Inflammatory macrophage treated with lipopolysaccharide for 4 hours (primary cell): ENCODE data around the gene TMEM184B.
A peak's percentile ranks its signal among the peaks of the same experiment; 100 is the strongest.

ENCODE experiments used
- DNase-seq: peaks from one replicate; pipeline ENCODE4 v3.0.0-alpha.2; 2020

The TMEM184B gene

DNA sequence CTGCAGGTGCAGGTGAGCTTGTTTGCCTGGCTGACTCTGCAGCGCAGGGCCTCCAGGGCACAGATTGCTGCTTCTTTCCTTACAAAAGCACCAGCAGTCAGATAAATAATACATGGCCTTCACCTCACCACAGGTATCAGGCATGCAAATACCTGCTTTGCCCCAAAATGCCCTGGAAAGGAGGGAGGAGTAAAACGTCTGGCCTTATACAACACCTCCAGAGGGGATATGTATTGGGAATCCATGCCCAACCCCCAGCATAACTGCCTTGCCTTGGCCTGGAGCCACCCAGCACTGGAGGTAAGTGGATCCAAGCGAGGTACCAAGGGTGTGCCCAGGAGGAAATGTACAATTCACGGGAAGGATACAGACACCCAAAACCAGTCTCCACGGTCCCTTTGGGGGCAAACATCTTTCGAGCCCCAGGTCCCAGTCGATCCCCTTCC is 860 bp downstream of the TMEM184B start:
- DNase-seq = no peak

DNA sequence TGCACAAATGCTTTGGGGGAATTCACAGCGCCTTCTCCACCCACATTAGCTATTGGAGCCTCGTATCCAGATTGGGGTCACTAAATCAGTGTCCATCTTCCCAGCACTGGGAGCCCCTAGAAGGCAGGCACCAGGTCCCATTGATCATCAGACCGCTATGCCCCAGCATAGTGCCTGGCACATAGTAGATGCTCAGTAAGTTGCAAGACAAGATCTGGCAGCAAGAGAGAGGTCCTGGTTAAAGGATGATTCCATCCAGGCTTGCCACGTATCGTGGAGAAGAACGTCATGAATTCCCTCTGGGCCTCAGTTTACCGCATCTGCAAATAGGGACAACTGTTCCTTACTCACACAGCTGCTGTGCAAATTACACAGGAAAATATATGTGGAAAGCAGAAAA is 1.7 kb downstream of the TMEM184B start:
- no peak for DNase-seq

DNA sequence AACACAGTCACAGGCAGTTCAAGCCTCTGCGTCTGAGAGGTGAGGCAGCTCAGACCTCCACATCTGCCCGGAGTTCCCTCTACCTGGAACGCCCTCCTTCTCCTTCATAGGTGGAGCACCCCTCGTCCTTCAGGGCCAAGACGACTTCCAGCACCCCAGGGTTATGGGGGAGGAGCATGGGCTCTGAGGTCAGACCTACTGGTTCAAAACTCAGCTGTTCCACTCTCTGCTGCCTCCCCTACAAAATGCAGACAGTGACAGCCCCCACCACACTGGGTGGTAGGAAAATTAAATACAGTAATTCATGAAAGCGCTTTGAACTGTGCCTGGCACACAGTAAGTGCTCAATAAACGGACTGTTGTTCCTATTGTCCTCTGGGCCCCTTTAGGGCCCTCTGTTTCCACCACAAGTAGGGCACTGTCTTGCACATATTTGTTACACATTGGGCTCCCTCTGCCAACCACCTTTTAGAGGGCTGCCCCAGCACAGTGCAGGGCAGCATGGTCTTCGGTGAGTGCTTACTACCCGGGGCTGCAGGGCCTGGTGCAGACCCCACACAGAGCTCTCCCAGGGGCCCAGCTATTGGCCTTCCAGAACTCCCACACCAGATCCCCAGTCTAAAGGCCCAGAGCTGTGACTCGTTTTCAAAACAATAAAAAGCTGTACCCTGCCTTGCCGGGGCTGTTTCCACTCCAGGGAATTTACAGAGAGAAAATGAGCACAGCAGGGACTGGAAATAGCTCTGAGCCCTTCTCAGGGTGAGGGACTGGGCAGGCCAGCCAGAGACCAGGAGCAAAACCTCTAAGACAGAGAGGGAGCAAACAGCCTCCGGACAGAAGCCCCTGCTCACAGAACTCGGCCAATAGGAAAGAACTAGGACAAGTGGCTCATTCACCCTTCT is 2.5 kb downstream of the TMEM184B start:
- no peak for DNase-seq

DNA sequence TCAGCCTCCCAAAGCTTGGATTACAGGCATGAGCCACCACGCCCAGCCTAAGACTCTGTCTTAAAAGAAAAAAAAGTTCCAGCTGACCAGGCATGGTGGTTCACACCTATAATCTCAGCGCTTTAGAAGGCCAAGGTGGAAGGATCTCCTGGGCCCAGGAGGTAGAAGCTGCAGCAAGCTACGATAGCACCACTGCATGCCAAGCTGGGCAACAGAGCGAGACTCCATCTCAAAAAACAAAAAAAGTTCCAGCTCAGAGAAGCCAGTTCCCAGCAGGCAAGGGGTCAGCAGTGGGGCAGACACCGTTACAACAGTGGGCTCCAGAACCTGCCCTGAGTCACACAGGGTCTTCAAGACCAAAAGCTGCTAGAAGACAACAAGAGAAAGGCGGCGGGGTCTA is 3.3 kb downstream of the TMEM184B start:
- DNase-seq = no peak

DNA sequence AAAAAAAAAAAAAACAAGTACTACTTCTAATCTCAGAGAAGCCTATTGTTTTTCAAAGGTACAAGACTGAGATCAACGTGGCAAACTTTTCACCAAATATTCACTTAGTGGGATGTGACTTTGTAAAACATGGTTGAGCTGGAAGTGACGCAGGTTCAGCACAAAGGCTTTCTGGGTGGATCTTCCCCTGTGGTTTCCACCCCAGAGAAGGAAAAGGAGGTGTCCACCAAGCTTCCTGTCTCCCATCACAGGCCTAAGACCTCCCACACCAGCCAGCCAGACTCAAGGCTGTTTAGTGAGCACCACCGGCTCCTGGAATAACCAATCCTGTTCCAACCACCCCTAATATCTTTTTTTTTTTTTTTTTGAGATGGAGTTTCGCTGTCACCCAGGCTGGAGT is 5.7 kb downstream of the TMEM184B start:
- DNase-seq = peak; percentile 52

DNA sequence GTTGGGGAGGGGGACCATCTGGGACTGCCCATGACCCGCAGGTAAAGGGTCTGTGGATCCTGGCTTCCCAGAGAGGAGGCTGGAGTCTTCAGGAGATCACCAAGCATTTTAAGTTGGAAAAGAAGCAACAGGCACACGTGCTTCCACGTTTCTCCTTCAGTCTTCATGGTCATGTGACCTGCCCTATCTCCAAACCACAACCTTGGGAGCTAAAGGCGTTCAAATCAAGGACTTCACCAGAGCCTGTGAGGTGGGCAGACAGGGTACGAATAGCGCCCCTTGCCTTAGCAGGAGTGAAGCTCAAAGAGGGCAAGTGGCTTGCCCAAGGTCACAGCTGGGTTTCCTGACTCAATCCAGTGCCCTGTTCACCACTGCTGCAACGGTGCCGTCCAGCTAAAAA is 6.7 kb downstream of the TMEM184B start:
- DNase-seq = no peak

DNA sequence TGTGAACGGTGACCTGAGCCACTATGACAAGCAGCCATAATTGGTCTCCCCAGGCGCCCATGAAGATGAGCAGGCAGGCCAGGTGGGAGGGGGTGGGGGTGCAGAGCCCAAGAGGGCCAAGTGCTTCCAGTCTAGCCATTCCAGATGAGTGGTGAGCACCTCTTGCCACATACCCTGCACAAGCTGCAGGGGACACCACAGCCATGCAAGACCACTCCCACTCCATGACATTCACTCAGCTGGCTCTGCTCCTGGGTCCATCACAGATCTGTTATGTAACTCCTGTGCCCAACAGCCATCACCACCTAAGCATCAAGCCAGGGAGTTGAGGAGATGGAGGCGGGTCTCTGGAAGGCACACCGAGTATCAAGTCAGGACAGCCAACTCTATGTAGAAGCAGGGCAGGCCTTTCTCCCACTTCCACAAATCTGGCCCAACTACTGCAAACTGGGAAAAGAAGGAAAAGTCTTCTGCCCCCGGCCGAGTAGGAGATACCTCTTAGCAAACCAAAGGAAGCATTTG is 8.4 kb downstream of the TMEM184B start:
- no peak for DNase-seq

DNA sequence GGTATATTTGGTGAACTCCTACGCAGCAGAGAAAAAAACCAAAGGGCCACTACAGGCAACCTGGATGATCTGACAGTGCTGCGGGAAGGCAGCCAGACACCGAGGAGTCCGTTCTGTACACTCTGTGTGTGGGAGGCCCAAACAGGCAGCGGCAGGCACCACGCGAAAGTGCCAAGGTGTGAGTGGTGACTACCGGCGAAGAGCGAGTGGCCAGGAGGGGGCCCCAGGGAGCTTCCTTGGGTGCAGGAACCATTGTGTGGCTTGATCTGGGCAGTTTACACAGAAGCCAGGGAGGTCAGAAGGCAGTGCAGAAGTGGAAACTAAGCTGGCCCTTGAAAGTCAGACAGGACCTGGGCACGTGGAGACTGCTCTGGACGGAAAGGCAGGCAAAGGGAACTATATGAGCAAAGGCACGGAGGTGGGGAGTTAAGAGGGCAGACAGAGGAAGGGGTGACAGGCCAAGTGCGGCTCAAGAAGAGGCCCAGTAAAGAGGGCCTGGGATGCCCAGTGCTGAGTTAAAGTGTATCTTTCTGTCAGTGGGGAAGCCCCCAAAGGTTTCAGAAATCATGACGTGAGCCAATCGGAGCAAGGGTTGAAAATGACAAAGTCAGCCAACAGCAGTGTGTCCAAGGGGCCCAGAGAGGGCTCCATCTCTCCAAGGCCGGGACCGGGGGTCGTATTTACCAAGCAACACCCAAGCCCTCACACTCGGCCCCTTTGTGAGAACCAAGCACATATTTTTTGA is 10.6 kb downstream of the TMEM184B start:
- peak; percentile 44 for DNase-seq

DNA sequence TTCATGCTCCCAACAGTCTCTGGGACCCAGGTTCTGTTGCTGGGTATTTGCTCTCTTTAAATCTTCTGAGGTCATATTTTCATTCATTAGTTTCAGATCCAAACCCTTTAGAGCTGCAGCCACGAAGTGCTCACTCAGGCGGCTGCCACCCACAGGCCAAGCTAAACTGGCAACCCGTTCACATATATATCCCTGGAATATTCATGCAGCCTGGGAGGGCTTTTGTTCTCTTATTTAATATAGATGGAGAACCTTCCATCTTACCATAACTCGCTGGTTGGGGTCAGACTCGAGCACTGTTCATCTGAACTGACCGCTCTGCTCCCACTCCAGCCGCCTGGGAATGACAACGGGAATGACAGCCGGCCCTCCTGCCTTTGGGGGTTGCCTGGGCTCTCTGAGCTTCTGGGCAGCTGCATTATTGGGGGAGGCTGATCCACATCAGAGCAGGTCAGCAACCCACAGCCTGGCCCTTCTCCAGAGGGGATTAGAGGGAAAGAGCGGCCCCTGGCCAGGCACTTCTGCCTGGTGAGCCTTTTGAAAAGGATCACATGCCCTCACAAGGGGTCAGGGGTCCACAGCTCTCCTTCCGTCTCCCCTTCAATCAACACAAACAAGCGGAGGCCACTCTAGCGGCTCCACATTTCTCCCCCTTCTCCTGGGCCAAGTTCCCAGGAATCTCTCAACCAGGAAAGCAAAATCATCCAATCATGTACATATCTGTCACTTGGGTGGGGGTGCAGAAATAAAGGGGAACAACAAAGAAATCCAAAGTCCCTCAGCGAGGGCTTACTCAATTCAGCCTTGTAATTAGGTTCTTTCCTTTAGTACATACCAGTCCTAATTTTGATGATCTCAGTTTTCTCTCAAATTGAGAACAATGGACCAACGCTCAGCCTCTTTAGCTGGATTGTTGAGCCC is 11.8 kb downstream of the TMEM184B start:
- DNase-seq = peak; percentile 22

DNA sequence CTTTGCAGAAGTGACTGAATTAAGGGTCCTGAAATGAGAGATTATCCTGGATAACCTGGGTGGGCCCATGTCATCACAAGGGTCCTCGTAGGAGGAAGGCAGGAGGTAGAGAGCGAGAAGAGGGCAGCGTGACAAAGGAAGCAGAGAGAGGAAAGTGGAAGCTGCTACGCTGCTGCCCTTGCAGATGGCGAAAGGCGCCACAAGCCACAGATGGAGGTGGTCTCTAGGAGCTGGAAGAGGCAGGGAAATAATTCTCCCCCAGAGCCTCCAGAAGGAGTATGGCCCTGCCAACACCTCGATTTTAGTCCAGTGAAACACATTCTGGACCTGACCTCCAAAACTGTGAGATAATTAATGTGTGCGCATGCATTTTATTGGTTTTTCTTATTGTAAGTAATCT is 13.4 kb downstream of the TMEM184B start:
- no peak for DNase-seq

DNA sequence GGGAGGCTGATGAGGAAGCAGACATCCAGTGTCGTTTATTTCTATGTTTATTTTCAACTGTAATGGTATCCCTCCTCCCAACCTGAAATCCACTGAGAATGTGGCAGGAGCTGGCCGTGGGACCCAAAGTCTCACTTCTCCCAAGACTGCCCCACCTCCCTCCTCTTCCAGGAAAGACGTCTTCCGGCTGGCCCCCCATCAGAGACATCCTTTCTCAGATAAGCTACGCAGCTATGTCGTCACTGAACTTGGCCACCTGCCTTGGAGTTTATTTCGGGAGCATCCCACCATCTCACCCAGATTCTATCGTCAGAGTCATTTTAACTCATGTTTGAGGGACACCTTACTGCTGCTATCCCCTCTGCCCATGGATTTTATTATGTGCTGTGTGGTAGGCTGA is 13.9 kb downstream of the TMEM184B start:
- DNase-seq = no peak

DNA sequence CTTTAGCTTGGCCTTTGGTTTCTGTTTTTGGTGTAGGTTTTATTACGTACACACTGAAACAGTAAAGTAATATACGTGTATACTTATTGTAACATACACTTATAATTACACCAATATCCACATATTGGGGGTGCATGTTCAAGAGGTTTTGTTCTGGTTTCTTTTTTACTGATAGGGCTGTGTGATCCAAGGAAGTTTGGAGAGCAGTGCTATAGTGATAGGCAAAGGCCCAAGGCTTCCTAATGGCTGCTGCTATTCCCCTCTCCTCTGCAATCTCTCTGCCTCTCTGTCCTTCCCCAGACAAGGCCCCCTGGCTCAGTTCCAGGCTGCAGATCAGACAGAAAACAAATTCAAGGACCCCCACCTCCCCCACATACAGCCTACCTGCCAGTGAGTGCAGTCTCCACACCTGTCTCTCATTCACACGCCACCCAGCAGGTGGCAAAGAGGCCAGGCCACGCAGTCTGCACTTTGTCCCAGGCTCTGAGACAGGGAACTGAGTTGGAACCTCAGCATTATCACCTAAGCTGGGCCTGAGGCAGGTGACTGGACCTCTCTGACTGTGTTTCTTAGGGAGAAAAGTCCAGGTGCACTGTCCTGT is 15.1 kb downstream of the TMEM184B start:
- no peak for DNase-seq

DNA sequence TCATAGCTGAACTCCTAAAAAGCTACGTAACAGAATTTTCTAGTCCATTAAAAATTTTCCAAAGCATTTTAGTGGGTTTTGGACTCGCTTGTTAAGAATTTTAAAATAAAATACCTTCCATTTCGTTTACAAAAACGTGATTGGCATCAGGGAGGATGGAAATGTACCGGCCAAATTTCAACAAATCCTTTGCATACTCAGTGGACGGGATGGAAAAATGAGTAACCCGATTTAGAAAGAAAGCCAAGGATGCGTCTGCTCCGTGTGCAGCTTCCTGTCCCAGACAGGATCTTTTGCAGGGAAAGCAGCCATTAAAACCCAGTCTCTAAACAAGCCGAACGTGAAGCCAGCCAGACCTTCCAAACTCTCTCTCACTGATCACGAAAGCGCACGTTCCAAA is 15.6 kb downstream of the TMEM184B start:
- no peak for DNase-seq

DNA sequence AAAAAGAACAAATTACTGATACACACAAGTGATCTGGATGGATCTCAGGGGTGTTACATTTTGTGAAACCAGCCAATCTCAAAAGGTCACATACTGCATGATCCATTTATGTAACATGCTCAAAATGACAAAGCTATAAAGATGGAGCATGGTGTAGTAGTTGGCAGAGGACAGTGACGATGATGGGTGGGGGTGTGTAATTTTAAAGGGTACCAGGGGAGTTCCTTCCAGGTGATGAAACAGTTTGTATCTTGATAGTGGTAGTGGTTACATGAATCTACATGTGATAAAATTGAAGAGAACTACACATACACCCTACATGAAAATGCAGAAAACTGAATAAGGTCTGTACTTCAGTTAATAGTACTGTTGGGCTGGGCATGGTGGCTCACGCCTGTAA is 17.1 kb downstream of the TMEM184B start:
- no peak for DNase-seq

DNA sequence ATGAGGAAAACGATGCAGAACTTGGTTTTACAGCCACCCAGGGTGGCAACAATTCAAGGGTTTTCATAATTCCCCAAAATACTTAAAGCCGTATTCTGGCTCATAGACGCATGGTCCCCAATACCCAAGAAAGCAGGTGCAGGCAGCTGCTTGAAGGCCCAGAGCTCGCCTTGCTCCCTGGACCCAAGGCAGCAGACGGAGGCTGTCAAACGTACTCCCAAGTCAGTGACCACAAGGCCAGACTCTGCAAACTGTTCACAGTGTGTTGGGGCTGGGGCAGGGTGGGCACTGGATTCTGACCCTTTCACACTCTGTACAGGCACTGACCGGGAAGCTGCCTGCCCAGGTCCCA is 21.5 kb downstream of the TMEM184B start:
- no peak for DNase-seq

DNA sequence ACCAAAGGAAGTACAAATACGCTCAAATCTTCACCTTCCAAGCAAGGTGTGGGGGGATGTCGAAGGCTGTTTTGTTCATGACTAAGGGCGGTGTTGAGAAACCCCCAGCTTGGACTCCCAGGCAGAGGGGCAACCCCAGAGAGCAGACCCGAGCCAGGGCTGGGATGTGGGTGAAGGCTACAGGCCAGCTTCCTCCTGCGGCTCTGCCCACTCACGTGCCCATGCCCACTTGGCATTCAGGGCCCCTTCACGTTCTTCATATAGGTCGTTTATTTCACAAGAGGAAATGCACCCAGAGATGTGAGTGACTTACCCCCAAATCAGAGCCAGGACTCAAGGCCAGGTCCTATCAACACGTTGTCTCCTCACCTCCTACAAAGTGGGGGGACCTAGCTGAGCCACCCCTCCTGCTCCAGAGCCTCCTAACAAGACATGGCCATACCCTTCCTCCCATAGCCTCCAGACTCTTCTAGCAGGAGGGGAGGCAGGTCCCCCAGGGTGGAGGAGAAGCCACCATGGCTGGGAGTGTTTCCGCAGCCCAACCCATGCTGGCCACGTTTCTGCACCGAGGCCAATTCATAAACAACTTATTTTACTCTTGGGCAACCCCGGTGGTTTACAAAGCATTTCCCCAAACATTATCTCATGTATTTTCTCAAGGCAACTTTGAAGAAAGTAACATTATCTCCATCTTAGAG is 22.0 kb downstream of the TMEM184B start:
- no peak for DNase-seq

DNA sequence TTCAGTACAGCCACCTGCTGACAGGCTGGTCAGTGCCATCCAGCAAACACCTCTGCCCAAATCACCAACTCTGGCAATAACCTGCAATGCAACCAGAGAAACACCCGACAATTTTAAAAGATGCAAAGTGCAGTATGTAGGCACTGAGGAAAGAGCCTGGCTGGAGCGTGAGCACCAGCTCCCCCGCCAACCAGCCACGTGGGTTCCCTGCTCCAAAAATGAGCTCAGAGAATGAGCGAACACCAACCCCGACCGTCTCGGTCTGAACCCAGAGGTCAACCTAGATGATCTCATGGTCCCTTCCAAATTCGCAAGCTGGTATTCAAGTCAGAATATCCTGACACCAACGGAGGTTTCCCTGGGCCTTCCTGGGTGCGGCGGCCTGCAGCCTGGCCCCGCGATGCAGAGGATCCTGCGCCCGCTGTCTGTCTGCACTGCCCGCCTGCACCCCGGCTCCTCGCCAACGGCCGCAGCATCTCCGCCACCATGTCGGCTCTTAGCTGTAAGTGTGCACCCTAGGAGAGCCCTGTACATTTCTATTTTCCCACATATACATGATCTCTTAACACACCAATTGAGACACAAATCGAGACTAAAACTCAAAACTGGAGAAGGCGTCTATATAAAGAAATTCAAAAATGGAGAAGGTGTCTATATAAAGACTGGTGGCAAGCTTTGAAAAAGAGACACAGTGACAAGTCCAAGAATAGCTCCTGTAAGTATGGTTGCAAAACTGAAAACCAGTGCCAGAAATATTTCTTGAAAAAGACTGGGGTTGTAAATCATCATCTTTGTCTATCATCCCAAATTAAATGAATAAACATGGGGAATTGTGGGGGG is 22.8 kb downstream of the TMEM184B start:
- no peak for DNase-seq

DNA sequence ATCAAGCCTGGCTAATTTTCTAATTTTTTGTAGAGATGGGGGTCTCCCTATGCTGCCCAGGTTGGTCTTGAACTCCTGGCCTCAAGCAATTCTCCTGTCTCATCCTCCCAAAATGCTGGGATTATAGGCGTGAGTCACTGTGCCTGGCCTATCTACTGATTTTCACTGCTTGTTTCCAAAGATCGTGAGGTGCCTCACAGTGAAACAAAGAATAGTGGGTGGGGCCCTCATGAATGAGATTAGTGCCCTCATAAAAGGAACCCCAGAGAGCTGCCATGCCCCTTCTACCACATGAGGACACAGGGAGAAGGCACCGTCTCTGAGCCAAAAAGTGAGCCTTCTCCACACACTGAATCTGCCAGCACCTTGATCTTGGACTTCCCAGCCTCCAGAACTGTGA is 23.5 kb downstream of the TMEM184B start:
- no peak for DNase-seq

DNA sequence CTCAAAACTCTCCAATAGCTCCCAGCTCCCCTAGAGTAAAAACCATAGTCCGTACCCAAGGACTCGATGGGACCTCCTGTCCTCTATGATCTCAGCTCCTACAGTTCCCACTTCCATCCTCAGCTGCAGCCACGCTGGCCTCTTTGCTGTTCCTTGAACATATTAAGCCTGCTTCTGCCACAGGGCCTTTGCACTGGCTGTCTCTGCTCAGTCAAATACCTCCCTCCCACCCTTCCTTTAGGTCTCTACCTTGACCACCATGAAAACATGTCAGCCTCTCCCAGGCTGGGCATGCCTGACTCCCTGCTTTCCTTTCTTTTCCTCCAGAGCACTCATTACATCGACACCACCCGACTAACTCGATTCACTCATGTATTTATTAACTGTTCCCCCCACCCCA is 24.5 kb downstream of the TMEM184B start:
- DNase-seq = no peak

DNA sequence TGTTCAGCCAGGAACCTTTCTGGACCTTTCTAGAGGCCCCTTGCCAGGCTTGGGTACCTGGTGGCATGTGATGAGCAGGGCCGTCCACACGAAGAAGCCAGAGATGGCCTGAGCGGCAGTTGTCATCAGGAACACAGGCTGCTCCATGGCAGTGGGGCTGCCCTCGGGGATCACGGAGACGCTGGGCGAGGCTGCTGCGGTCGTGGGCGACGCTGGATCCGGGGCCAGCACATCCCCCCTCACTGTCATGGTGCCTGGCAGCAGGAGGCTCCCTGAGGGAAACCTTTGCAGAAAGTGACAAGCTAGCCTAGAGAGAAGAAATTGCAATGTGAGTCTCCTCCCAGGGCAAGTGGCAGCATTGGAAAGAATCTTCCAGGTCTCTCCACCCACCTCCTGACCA is 25.1 kb downstream of the TMEM184B start:
- no peak for DNase-seq

DNA sequence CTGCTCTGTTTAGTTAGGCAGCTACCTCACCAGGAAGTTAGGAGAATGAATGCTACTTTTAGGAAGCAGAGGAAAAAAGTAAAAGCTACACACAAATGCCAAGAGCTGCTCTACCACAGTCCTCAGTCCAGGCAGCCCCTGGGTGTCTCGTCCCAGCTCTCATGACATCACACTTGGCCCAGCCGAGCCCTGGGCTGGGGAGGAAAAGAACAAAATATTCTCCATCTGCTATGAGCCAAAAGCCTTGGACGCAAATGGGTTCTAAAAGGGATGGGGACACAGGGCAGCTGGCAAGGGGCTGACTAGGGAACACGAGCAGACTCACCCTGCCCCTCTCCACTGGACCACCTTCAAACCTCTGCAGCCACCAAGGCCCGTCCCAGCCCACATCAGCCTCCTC is 26.1 kb downstream of the TMEM184B start:
- no peak for DNase-seq
